Measurements from ENCODE around the gene STX1B.

Gene STX1B

DNA sequence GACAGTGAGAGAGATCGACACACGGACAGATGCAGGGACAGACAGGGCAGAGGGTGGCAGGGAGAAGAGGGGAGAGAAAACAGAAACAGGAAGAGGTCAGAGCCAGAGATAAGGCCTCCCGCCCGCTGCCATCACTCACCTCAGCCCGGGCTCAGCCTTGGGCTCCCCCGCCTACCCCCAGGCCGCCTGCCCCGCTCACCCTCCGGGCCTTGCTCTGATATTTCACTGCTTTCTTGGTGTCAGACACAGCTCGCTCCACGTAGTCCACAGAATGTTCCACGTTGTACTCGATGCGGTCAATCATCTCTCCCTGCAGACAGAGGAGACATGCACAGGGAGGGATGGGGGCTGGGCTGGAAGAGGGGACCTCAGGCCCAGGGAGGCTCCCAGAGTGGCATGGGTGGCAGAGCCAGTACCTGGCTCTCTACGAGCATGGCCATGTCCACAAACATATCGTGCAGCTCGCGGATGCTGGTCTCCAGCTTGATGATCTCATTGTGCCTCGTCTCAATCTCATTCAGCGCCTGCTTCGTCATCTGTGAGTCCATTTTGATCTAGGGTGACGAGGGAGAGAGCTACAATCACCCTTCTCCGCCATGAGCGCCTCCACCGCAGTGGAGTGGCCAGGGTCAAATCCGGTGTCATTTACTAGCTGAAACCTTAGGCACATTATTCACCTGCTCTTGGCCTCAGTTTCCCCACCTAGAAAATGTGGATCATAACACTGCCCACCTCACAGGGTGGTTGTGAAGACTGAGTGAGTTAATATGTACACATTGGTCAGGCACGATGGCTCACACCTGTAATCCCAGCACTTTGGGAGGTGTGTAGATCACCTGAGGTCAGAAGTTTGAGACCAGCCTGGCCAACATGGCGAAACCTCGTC is 17.3 kb downstream of the STX1B start:
- no peak for DNase-seq

- DNase-seq, result no peak
Measured at GRCh38 chr16:30992276-30992780, 18.1 kb downstream of the STX1B start.

DNA sequence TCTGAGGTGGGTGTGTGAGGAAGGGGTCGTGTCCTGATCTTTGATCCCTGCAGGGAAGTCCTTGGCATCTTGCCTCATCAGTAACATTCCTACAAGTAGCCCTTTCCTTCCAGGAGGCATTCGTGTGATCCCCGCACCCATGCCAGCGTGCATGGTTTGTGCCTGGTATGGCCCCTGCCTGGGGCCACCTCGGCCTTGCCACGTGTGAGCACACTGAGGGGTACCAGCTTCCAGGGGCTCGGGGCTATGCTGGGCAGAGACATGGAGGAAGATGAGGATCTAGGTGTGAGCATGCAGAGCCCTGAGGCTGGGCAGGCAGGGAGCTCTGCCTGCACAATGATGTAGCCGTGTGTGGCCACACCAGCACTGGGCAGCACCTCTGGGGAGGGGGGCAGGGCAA is 19.4 kb downstream of the STX1B start:
- no peak for DNase-seq

GRCh38 chr16:30990105-30990504 is 20.3 kb downstream of the STX1B start:
- no peak for DNase-seq

DNA sequence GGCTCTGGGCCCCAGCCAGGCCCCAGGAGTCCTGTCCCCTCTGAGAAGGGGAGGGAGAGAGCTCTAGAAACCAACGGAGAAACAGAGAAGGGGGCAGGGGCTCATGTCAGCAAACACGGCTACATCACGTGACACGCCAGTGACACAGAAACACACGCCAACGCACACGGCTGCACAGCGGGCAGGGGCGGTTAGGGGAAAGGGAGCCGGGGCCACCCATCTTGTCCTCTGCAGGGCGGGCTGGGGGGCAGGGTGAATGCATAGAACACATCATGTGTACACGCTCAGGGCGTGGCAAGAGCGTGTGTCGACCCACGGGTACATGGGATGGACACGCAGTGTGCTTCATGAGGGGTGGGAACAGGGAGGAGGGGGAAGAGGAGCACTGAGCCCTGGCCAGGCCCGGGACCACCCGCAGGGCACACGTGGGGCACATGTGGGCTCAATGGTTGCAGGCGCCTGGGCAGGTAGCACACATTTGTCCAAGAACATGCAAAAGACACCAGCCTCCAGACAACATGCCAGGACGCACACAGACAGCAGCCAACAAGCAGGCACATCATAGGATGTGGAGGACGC is 20.9 kb downstream of the STX1B start:
- no peak for DNase-seq

DNA sequence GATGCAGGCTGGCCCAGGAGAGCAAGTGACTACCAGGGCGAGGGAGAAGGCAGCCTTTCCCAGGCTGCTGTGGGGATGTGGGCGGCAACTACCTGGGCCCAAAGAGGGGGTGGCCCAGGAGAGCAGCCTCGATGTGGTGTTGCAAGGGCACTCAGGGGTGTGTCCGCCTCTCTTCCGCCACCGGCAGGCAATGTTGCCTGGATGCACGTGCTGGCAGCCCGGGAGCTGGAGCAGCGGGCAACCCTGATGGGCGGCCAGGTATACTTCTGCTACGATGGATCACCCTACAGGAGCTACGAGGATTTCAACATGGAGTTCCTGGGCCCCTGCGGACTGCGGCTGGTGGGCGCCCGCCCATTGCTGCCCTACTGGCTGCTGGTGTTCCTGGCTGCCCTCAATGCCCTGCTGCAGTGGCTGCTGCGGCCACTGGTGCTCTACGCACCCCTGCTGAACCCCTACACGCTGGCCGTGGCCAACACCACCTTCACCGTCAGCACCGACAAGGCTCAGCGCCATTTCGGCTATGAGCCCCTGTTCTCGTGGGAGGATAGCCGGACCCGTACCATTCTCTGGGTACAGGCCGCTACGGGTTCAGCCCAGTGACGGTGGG is 22.8 kb downstream of the STX1B start:
- no peak for DNase-seq

DNA sequence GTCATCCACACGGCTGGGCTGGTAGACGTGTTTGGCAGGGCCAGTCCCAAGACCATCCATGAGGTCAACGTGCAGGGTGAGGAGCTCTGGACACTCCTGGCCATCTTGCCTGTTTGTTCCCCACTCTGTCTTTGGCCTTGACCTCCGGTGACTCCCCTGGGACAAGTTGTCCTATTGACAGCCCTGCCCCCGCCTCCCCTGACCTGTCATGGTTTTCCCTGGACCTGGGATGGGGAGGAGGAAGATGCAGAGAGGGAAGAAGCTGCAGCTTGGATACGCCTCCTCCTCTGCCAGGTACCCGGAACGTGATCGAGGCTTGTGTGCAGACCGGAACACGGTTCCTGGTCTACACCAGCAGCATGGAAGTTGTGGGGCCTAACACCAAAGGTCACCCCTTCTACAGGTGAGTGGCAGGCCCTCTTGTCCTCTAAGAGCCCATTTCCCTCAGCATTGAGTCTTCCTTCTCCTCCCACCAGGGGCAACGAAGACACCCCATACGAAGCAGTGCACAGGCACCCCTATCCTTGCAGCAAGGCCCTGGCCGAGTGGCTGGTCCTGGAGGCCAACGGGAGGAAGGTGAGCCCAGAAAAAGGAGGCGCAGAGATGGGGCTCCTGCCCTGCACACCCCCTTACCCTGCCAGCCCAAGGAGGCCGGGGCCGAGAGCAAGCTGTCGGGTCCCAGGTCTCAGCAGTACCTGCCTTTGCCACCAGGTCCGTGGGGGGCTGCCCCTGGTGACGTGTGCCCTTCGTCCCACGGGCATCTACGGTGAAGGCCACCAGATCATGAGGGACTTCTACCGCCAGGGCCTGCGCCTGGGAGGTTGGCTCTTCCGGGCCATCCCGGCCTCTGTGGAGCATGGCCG is 24.1 kb downstream of the STX1B start:
- no peak for DNase-seq

DNA sequence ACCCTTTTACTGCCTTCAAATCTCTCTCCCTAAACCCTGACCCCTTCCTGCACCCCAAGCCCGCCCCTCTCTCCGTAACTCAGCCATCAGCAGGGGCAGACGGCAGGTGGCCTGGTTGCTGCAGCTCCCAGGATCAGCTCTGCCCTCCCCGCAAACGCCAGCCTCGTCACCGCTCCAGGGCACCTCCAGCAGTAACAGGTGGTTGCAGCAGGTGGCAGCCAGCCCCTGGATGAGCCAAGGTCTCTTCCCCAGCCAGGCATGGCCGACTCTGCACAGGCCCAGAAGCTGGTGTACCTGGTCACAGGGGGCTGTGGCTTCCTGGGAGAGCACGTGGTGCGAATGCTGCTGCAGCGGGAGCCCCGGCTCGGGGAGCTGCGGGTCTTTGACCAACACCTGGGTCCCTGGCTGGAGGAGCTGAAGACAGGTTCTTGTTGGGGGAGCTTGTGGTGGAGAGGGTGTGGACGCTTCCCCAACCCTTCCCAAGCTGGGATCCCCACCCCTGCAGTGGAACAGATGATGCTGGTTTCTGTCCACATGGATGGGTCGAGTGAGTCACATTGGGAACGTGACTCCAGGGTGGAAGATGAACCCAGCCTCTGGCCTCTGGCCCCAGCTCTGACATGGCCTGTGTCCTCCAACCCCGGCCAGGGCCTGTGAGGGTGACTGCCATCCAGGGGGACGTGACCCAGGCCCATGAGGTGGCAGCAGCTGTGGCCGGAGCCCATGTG is 24.9 kb downstream of the STX1B start:
- DNase-seq, result peak; percentile 74 to 87

DNA sequence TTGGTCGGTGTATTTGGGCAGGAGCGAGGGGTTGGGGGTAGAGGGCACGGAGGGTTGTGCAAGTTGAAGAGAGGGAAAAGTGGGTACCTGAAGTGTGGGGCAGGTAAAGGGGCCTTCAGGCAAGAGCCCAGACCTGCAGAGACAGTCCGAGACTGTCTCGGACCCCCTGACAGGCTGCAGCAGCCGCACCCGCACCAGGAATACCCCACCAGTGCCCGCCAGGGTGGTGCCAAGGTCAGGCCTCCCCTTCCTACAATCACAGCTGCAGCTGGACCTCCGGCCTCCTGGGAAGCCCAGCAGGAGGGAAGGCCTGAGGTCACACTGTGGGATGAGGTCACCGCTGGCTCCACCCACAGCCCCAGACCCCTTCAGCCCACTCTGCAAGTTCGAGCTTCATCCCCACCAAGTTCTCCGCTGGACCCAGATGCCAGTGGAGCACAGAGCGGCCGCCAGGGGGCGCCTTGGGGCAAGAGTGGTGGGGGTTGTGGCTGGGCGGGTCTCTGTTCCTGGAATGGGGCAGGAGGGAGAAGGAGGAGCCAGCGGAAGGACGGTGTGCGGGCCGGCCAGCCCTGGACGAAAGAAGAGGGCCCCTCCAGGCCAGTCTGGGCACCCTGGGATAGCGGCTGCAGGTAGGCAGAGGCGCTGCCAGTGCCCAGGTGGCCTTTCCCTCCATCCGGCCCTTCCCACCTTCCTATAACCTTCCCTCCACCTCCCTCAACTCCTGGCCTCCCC is 25.6 kb downstream of the STX1B start, which contains the start of gene HSD3B7:
TSS of gene HSD3B7 (plus strand) at position 539 of the 732 bp plus-strand sequence. CDS start 452 bp downstream, outside the sequence.
- peak; percentile 69 to 76 for DNase-seq

DNA sequence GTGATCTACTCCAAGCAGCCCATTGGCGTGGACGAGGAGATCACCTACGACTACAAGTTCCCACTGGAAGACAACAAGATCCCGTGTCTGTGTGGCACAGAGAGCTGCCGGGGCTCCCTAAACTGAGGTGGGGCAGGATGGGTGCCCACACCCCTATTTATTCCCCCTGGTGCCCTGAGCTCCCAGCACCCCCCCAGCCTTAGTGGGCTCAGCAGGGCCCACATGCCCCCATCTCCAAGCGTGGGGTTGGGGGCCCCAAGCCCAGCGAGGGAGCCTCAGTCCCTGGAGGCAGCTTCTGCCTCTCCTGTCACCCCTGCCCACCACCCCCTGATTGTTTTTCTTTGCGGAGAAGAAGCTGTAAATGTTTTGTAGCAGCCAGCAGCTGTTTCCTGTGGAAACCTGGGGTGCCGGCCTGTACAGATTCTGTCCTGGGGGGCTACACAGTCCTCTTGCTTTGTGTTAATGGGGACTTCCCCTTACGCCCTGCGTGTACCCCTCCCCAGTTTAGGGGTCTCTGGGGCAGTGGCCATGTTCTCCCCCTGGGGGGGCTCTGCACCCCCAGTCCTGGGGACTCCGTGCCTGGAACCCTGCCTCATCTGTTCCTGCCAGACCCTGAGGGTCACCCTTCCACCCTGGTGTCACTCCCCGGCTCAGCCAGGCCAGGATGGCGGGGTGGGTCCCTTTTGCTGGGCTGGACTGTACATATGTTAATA is 26.4 kb downstream of the STX1B start:
- no peak for DNase-seq

- DNase-seq, result no peak
Measured at GRCh38 chr16:30983289-30983889, 27.0 kb downstream of the STX1B start.

- DNase-seq, result no peak
Measured at GRCh38 chr16:30982548-30983288, 27.7 kb downstream of the STX1B start.

DNA sequence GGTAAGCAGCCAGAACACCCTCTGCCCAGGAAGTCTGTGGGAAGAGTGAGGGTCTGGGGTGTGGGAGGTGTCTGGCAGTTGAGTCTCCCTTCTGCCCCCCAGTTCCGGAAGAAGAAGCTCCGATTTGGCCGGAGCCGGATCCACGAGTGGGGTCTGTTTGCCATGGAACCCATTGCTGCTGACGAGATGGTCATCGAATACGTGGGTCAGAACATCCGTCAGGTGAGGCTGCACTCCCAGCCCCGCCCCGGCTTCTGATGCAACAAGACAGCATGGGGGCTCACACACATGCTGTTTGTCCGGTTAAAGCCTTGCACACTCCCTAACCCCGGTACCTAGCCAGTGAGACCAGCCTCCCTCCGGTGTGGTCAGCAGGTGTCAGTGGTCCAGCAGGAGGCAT is 29.5 kb downstream of the STX1B start:
- no peak for DNase-seq

GRCh38 chr16:30980434-30980833 is 30.0 kb downstream of the STX1B start:
- no peak for DNase-seq

GRCh38 chr16:30980023-30980371 is 30.4 kb downstream of the STX1B start:
- no peak for DNase-seq

DNA sequence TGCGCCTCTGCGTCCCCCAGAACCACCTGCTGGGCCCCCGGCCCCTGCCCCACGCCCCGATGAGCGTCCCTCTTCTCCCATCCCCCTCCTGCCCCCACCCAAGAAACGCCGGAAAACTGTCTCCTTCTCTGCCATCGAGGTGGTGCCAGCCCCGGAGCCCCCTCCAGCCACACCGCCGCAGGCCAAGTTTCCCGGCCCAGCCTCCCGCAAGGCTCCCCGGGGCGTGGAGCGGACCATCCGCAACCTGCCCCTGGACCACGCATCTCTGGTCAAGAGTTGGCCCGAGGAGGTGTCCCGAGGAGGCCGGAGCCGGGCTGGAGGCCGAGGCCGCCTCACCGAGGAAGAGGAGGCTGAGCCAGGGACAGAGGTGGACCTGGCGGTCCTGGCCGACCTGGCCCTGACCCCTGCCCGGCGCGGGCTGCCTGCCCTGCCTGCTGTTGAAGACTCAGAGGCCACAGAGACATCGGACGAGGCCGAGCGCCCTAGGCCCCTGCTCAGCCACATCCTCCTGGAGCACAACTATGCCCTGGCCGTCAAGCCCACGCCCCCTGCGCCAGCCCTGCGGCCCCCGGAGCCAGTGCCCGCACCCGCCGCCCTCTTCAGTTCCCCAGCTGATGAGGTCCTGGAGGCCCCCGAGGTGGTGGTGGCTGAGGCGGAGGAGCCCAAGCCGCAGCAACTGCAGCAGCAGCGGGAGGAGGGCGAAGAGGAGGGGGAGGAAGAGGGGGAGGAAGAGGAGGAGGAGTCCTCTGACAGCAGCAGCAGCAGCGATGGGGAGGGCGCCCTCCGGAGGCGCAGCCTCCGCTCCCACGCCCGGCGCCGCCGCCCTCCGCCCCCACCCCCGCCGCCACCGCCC is 31.0 kb downstream of the STX1B start:
- DNase-seq, result no peak

DNA sequence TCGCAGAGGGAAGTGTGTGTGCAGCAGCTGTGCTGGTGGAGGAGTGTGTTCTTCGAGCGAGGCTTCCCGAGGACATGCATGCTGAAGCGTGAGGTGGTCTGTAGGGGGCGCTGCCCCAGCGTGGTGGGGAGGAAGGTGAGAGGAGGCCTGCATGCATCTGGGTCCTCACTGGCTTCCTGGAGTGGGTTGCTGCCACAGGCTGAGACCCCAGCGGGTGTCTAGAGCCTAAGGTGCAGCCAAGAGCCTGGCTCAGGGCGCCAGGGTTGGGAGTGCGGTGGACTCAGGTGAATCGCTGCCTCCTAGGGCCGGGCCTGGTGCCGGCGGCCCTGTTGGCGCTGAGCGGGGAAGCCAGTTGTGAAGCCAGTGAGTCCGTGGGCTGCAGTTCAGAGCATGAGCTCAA is 32.9 kb downstream of the STX1B start:
- no peak for DNase-seq

GRCh38 chr16:30976486-30976885 is 34.0 kb downstream of the STX1B start:
- DNase-seq, result no peak

DNA sequence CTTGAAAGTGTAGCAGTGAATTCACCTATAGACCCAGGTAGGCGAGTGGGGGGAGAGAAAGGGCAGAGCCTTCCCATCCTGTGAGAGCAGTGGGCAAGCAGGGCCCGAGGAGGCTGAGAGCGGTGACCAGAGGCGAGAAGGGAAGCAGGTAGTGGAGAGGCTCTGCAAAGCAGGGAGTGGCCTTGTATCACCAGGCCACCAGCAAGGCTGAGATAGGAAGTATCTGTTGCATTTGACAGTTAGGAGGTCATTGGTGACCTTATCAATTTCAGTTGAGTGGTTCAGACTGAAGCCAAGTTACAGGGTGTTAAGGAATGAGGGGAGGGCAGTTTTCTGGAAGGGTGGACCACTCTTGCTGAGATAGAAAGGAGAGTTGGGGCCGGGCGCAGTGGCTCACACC is 36.1 kb downstream of the STX1B start:
- DNase-seq, result no peak

All from SHP77 (cell line).